Stomach (tissue), 4 donors: ENCODE results near the gene FBXO36.

Experiments
- CTCF ChIP-seq, 7 experiments: fragments of 450-650 bp in 4 of 7; fragments of 200-600 bp in 3 of 7; sonication (generic) in 3 of 7; IDR thresholded peaks; one replicate each; pipeline ENCODE4 v1.5.1; 2016 to 2019; ENCODE audit warnings: antibody characterized with exemption in 7 of 7, control low read depth in 2 of 7, mild to moderate bottlenecking in 1 of 7
- EP300 ChIP-seq: sonication (generic); formaldehyde crosslinking; IDR thresholded peaks from one replicate; pipeline ENCODE4 v1.6.1; 2017; ENCODE audit warnings: antibody characterized with exemption
- POLR2A ChIP-seq, 4 donors: fragments of 450-650 bp; IDR thresholded peaks; one replicate each; pipeline ENCODE4 v1.6.1; 2016; ENCODE audit warnings: antibody characterized with exemption in 4 of 4, control low read depth in 2 of 4, mild to moderate bottlenecking in 1 of 4, moderate library complexity in 1 of 4
- POLR2AphosphoS5 ChIP-seq, 3 donors: sonication (generic); formaldehyde crosslinking; IDR thresholded peaks; one replicate each; pipeline ENCODE4 v1.6.1; 2016; ENCODE audit warnings: antibody characterized with exemption in 3 of 3

- TF ChIP-seq CTCF (IDR thresholded peaks at IDR 0.05) (no peak), POLR2AphosphoS5 (IDR thresholded peaks at IDR 0.05) (no peak), EP300 (no peak), POLR2A (IDR thresholded peaks at IDR 0.05) (no peak)
Measured at GRCh38 chr2:229974266-229974665, 52.0 kb downstream of the FBXO36 start.
